ENCODE measurements around the gene ARF3.

ARF3 gene

GRCh38 chr12:48957141-48958048, at the start of gene ARF3:
Gene ARF3 (minus strand): TSS chr12:48957487. CDS start chr12:48941095, 16,392 bp downstream.
- DNase-seq = peak; percentile 96

GRCh38 chr12:49000346-49000745, 43.1 kb upstream of the ARF3 start:
- no peak for DNase-seq

GRCh38 chr12:48999371-49000131, 42.3 kb upstream of the ARF3 start, which contains the start of gene DDN:
Gene DDN (minus strand): TSS chr12:48999375. CDS start chr12:48999287, 88 bp downstream.
- DNase-seq = no peak

GRCh38 chr12:48998497-48999353, 41.4 kb upstream of the ARF3 start:
- DNase-seq = no peak

GRCh38 chr12:48997719-48998496, 40.6 kb upstream of the ARF3 start:
- no peak for DNase-seq

GRCh38 chr12:48996794-48997718, 39.8 kb upstream of the ARF3 start:
- DNase-seq = peak; percentile 90

DNA sequence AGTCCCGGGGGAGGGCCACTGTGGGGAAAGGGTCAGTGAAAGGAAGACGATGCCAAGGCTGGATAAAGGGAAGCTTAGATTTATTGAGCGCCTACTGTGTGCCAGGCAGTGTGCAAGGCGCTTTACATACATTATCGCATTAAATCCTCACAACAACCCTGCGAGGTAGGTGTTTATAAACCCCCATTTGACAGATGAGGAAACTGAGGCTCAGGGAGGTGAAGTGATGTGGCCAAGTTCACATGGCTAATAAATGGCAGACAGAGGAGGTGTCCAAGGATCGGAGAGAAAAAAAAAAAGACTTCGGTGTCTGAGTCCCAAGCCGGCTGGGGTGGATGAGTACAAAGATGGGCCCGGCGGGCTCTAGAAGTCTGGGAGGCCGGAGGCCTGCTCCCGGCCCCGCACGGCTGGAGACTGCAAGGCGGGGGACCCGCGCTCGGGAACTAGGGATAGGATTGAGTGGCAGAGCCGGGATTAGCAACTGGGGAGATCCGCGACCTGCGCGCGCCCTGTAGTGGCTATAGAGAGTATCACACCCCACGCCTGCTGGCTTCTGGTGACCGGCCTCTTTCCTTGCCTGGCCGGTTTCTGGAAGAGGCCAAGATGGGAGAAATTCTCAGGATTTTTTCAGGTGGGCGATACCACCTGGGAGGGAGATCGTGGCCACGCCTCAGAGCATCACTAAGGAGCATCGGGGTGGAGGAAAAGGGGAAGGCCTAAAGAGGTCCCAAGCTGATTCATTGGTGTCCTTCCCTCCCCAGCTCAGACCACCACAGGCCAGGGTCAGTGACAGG, 38.0 kb upstream of the ARF3 start:
- peak; percentile 79 for DNase-seq

GRCh38 chr12:48994224-48995085, 37.2 kb upstream of the ARF3 start:
- no peak for DNase-seq

GRCh38 chr12:48993787-48994186, 36.5 kb upstream of the ARF3 start:
- no peak for DNase-seq

GRCh38 chr12:48991247-48992050, 34.2 kb upstream of the ARF3 start:
- DNase-seq = no peak

- DNase-seq = no peak
Observed at GRCh38 chr12:48990552-48990951, 33.3 kb upstream of the ARF3 start.

DNA sequence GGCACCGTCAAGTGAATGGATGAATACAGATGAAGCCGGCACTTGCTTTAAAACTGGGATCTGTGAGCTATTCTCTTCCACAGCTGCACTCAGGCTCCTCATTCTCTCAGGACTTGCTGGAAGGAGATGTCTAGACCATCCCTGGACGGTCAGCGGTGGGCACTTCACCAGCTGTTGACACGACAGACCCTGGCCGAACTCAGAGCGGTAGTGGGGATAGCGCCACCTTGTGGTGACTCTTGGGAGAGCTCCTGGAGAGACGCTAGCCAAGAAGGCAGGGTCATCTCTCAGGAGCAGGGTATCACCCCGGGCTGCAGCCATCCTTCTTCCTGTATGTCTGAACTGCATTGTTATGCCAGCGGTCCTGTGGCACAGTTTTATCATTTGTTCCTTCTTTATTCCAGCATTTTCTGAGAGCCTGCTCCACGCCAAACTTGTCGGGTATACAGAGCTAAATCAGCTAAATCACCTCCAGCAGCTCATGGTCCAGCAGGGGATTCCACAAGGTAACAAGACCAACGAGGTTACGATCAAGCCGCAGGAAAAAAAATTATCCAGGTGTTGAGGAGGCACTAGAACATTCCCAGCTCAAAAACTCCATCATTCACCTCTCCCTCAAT, 30.9 kb upstream of the ARF3 start:
- peak; percentile 83 for DNase-seq

- no peak for DNase-seq
Observed at GRCh38 chr12:48986720-48987291, 29.5 kb upstream of the ARF3 start.

DNA sequence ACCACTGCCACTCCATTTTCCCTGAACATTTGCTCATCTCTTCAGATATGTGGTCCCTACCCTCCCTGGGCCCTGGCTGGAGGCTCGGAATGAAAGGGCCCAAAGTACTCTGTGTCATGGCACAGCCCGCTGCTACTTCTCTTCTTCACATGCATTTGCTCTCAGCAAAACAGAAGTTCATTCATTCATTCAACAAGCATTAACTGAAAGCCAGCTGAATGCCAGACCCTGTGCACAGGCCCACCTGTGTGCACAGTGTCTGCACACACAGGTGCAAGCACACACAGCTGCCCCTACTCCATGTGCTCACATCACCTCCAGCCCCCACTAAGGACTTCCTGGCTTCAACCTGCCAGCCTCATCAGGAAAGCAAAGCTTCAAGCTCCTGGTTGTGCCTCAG, 28.6 kb upstream of the ARF3 start:
- no peak for DNase-seq

DNA sequence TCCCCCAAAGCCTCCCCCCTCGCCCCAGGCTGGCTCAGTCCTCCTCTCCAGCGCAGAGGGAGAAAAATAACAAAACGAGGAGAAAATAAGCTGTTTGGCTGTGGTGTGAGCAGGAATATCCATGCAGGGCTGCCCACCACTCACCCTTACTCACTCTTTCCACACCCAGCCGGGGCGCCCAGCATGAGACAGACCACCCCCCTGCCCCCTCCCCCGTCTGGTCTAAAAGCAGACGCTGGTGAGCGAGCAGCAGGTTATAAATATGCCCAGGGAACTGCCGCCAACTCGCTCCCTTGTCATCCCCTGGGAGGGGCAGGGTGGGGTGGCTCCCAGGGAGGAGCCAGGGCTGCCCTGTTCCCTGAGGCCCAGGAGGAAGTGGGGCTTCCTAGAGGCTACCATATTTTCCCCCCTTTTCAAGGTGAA, 28.2 kb upstream of the ARF3 start:
- no peak for DNase-seq

DNA sequence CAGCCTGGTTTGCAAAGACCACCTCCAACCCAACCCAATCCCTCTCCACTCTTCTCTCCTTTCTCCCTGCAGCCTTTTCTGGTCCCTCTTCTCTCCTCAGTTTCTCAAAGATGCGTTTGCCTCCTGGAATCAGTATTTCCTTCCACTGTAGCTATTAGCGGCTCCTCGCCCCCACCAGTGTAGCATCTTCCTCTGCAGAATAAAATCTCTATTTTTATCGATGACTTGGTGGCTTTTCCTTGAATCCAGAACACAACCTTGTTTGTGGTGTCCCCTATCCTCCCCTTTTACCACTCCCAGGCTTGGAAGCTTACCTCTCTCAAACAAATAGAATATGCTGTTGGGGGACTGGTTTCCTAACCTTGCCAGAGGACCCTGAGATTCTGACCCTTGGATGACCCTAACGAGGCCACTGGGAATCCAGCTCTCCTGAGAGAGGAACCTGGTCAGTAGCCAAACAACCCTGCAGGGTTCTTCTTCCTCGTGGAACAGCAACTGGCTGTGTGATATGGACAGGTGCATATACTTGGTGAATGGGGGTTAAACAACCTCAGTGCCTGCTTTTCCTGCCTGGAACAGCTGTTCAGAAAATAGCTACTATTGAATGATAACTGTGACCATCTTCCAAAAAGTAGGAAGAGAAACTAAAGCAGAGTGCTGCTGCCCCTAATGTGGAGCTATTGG, 25.3 kb upstream of the ARF3 start:
- DNase-seq = no peak

DNA sequence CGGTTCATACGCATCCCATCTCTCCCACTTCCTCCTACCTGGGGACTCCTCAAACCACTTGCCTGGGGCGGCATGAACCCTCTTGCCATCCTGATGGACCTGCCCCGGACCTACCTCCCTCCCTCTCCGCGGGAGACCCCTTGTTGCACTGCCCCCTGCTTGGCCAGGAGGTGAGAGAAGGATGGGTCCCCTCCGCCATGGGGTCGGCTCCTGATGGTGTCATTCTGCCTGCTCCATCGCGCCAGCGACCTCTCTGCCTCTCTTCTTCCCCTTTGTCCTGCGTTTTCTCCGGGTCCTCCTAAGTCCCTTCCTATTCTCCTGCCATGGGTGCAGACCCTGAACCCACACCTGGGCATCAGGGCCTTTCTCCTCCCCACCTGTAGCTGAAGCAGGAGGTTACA, 24.5 kb upstream of the ARF3 start:
- no peak for DNase-seq
